ENCODE measurements around the gene ARPC4.

ARPC4 gene

DNA sequence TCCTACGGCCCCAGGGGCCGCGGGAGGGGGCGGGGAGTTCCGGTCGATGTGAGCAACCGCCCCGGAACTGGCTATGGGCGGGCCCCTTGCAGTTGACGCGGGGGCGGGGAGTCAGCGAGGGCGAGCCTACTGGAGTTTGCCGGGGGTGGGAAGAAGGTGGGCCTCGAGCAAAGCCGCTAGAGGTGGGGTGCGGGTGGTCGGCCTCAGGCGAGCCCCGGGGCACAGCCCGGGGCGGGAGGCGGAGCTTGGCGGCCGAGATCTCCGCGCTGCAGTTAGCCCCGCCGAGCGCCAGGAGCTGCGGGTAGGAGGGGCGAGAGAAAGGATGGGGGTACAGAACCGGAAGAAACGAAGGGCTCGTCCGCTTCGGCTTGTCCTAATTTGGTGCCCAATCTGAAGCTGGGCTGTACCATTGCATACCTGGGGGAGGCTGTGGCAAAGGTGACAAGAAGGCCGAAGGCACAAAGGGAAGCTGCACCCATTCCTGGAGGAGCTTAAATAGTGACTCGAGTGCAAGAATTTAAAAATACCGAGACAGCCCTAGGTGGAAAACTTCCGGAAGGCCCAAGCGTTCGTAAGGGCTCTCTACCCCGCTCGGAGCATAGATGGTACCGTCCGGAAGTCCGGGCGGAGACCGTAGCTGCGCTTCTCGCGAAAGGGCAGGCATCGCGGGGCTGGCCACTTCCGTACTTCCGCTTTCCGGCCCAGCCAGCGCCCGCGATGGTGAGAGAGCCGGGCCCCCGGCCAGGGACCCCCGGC lies at the start of gene ARPC4, which contains the start of gene TADA3:
ARPC4 (plus strand) TSS at position 678 of the 756 bp plus-strand sequence; CDS start at position 718, 40 bp downstream.
TADA3 (minus strand) TSS at position 69 of the 756 bp plus-strand sequence. CDS start 1,007 bp downstream, outside the sequence.
- Histone ChIP-seq H3K4me3 (ENCODE audit: low read length in 2 of 2) (peak within 1 kb of the TSS; percentile 95 to 98), H3K27ac (ENCODE audit: low read depth in 2 of 2, low read length in 2 of 2) (peak within 1 kb of the TSS; percentile 95 to 96), H3K4me1 (ENCODE audit: control insufficient read depth in 2 of 2, insufficient read depth in 2 of 2, low read length in 2 of 2) (peaks cover 17 to 20% of the 10 kb centered on the region in 2 donors), H3K36me3 (ENCODE audit: control insufficient read depth in 2 of 2, insufficient read depth in 2 of 2, low read length in 2 of 2) (peaks cover 26 to 31% of the 10 kb centered on the region in 2 donors), H3K27me3 (ENCODE audit: control insufficient read depth in 2 of 2, insufficient read depth in 2 of 2, low read length in 2 of 2) (no peaks in the 10 kb centered on the region), H3K9me3 (ENCODE audit: control insufficient read depth in 2 of 2, low read length in 2 of 2) (no peaks in the 10 kb centered on the region), H3K9ac (ENCODE audit: low read depth in 1 of 2, low read length in 2 of 2) (peak within 1 kb of the TSS; percentile 95 to 99)

GRCh38 chr3:9743548-9743947 lies 49.3 kb upstream of the ARPC4 start:
- Histone ChIP-seq H3K9ac (ENCODE audit: low read depth in 1 of 2, low read length in 2 of 2) (no peak overlapping the region), H3K4me1 (ENCODE audit: control insufficient read depth in 2 of 2, insufficient read depth in 2 of 2, low read length in 2 of 2) (no peaks in the 10 kb centered on the region), H3K9me3 (ENCODE audit: control insufficient read depth in 2 of 2, low read length in 2 of 2) (no peaks in the 10 kb centered on the region), H3K27me3 (ENCODE audit: control insufficient read depth in 2 of 2, insufficient read depth in 2 of 2, low read length in 2 of 2) (no peaks in the 10 kb centered on the region), H3K27ac (ENCODE audit: low read depth in 2 of 2, low read length in 2 of 2) (no peak overlapping the region), H3K4me3 (ENCODE audit: low read length in 2 of 2) (no peak overlapping the region), H3K36me3 (ENCODE audit: control insufficient read depth in 2 of 2, insufficient read depth in 2 of 2, low read length in 2 of 2) (peaks cover 90 to 98% of the 10 kb centered on the region in 2 donors)

- Histone ChIP-seq H3K4me1 (ENCODE audit: control insufficient read depth in 2 of 2, insufficient read depth in 2 of 2, low read length in 2 of 2) (peaks cover 3% of the 10 kb centered on the region in 2 donors), H3K9ac (ENCODE audit: low read depth in 1 of 2, low read length in 2 of 2) (no peak overlapping the region), H3K4me3 (ENCODE audit: low read length in 2 of 2) (no peak overlapping the region), H3K27me3 (ENCODE audit: control insufficient read depth in 2 of 2, insufficient read depth in 2 of 2, low read length in 2 of 2) (no peaks in the 10 kb centered on the region), H3K36me3 (ENCODE audit: control insufficient read depth in 2 of 2, insufficient read depth in 2 of 2, low read length in 2 of 2) (peaks cover 85 to 92% of the 10 kb centered on the region in 2 donors), H3K27ac (ENCODE audit: low read depth in 2 of 2, low read length in 2 of 2) (no peak overlapping the region), H3K9me3 (ENCODE audit: control insufficient read depth in 2 of 2, low read length in 2 of 2) (no peaks in the 10 kb centered on the region)
Measured at GRCh38 chr3:9744162-9744561, 48.7 kb upstream of the ARPC4 start.

DNA sequence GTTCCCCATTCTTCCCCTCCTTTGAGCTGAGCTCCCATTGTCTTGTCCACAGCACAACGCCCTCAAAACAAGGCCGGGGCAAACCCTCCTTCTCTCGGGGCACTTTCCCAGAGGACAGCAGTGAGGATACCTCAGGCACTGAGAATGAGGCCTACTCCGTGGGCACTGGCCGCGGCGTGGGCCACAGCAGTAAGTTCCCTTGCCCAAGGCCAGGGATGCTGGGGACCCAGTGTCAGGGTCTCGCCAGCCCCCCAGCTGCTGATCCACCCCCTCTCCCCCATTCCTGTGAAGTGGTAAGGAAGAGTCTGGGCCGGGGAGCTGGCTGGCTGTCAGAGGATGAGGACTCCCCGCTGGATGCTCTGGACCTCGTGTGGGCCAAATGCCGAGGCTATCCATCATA lies 47.4 kb upstream of the ARPC4 start:
- no peak overlapping the region for H3K27ac ChIP-seq (ENCODE audit: low read depth in 2 of 2, low read length in 2 of 2)
- H3K4me1 ChIP-seq (ENCODE audit: control insufficient read depth in 2 of 2, insufficient read depth in 2 of 2, low read length in 2 of 2), result peaks cover 8 to 9% of the 10 kb centered on the region in 2 donors
- H3K9ac ChIP-seq (ENCODE audit: low read depth in 1 of 2, low read length in 2 of 2), result no peak overlapping the region
- H3K27me3 ChIP-seq (ENCODE audit: control insufficient read depth in 2 of 2, insufficient read depth in 2 of 2, low read length in 2 of 2), result no peaks in the 10 kb centered on the region
- no peak overlapping the region for H3K4me3 ChIP-seq (ENCODE audit: low read length in 2 of 2)
- peaks cover 73 to 78% of the 10 kb centered on the region in 2 donors for H3K36me3 ChIP-seq (ENCODE audit: control insufficient read depth in 2 of 2, insufficient read depth in 2 of 2, low read length in 2 of 2)
- no peaks in the 10 kb centered on the region for H3K9me3 ChIP-seq (ENCODE audit: control insufficient read depth in 2 of 2, low read length in 2 of 2)

DNA sequence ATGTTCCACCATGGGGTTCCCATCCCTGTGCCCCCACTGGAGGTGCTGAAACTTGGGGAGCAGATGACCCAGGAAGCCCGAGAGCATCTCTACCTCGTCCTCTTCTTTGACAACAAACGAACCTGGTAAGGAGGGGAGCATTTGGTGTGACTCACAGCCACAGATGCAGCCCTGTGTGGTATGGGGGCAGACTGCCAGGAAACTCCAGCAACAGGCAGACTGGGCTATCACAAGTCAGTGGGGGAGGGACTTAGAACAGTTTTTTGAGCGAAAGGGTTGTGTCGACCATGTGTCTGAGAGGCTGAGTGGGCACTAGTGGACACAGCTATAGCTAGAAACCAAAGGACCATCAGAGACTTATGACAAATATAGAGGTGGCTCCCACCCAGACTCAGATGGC lies 46.6 kb upstream of the ARPC4 start:
- no peak overlapping the region for H3K27ac ChIP-seq (ENCODE audit: low read depth in 2 of 2, low read length in 2 of 2)
- no peaks in the 10 kb centered on the region for H3K27me3 ChIP-seq (ENCODE audit: control insufficient read depth in 2 of 2, insufficient read depth in 2 of 2, low read length in 2 of 2)
- H3K4me3 ChIP-seq (ENCODE audit: low read length in 2 of 2), result no peak overlapping the region
- H3K9ac ChIP-seq (ENCODE audit: low read depth in 1 of 2, low read length in 2 of 2), result no peak overlapping the region
- H3K4me1 ChIP-seq (ENCODE audit: control insufficient read depth in 2 of 2, insufficient read depth in 2 of 2, low read length in 2 of 2), result peaks cover 16 to 17% of the 10 kb centered on the region in 2 donors
- peaks cover 65 to 72% of the 10 kb centered on the region in 2 donors for H3K36me3 ChIP-seq (ENCODE audit: control insufficient read depth in 2 of 2, insufficient read depth in 2 of 2, low read length in 2 of 2)
- H3K9me3 ChIP-seq (ENCODE audit: control insufficient read depth in 2 of 2, low read length in 2 of 2), result no peaks in the 10 kb centered on the region

- Histone ChIP-seq H3K36me3 (ENCODE audit: control insufficient read depth in 2 of 2, insufficient read depth in 2 of 2, low read length in 2 of 2) (peaks cover 64 to 73% of the 10 kb centered on the region in 2 donors), H3K4me3 (ENCODE audit: low read length in 2 of 2) (no peak overlapping the region), H3K4me1 (ENCODE audit: control insufficient read depth in 2 of 2, insufficient read depth in 2 of 2, low read length in 2 of 2) (peaks cover 19 to 20% of the 10 kb centered on the region in 2 donors), H3K27ac (ENCODE audit: low read depth in 2 of 2, low read length in 2 of 2) (no peak overlapping the region), H3K9ac (ENCODE audit: low read depth in 1 of 2, low read length in 2 of 2) (no peak overlapping the region), H3K9me3 (ENCODE audit: control insufficient read depth in 2 of 2, low read length in 2 of 2) (no peaks in the 10 kb centered on the region), H3K27me3 (ENCODE audit: control insufficient read depth in 2 of 2, insufficient read depth in 2 of 2, low read length in 2 of 2) (no peaks in the 10 kb centered on the region)
Measured at GRCh38 chr3:9747267-9747666, 45.6 kb upstream of the ARPC4 start.

GRCh38 chr3:9748031-9748430 lies 44.9 kb upstream of the ARPC4 start:
- Histone ChIP-seq H3K9ac (ENCODE audit: low read depth in 1 of 2, low read length in 2 of 2) (no peak overlapping the region), H3K27ac (ENCODE audit: low read depth in 2 of 2, low read length in 2 of 2) (no peak overlapping the region), H3K36me3 (ENCODE audit: control insufficient read depth in 2 of 2, insufficient read depth in 2 of 2, low read length in 2 of 2) (peaks cover 58 to 67% of the 10 kb centered on the region in 2 donors), H3K27me3 (ENCODE audit: control insufficient read depth in 2 of 2, insufficient read depth in 2 of 2, low read length in 2 of 2) (no peaks in the 10 kb centered on the region), H3K4me3 (ENCODE audit: low read length in 2 of 2) (no peak overlapping the region), H3K9me3 (ENCODE audit: control insufficient read depth in 2 of 2, low read length in 2 of 2) (no peaks in the 10 kb centered on the region), H3K4me1 (ENCODE audit: control insufficient read depth in 2 of 2, insufficient read depth in 2 of 2, low read length in 2 of 2) (peaks cover 19 to 20% of the 10 kb centered on the region in 2 donors)

- peak overlapping the region; percentile 90 to 91 for H3K4me3 ChIP-seq (ENCODE audit: low read length in 2 of 2)
- H3K4me1 ChIP-seq (ENCODE audit: control insufficient read depth in 2 of 2, insufficient read depth in 2 of 2, low read length in 2 of 2), result peaks cover 19 to 20% of the 10 kb centered on the region in 2 donors
- peak overlapping the region; percentile 81 to 85 for H3K9ac ChIP-seq (ENCODE audit: low read depth in 1 of 2, low read length in 2 of 2)
- H3K27ac ChIP-seq (ENCODE audit: low read depth in 2 of 2, low read length in 2 of 2), result peak overlapping the region; percentile 90 to 97
- peaks cover 48 to 56% of the 10 kb centered on the region in 2 donors for H3K36me3 ChIP-seq (ENCODE audit: control insufficient read depth in 2 of 2, insufficient read depth in 2 of 2, low read length in 2 of 2)
- no peaks in the 10 kb centered on the region for H3K9me3 ChIP-seq (ENCODE audit: control insufficient read depth in 2 of 2, low read length in 2 of 2)
- H3K27me3 ChIP-seq (ENCODE audit: control insufficient read depth in 2 of 2, insufficient read depth in 2 of 2, low read length in 2 of 2), result no peaks in the 10 kb centered on the region
Measured at GRCh38 chr3:9749296-9749644, 43.6 kb upstream of the ARPC4 start.

DNA sequence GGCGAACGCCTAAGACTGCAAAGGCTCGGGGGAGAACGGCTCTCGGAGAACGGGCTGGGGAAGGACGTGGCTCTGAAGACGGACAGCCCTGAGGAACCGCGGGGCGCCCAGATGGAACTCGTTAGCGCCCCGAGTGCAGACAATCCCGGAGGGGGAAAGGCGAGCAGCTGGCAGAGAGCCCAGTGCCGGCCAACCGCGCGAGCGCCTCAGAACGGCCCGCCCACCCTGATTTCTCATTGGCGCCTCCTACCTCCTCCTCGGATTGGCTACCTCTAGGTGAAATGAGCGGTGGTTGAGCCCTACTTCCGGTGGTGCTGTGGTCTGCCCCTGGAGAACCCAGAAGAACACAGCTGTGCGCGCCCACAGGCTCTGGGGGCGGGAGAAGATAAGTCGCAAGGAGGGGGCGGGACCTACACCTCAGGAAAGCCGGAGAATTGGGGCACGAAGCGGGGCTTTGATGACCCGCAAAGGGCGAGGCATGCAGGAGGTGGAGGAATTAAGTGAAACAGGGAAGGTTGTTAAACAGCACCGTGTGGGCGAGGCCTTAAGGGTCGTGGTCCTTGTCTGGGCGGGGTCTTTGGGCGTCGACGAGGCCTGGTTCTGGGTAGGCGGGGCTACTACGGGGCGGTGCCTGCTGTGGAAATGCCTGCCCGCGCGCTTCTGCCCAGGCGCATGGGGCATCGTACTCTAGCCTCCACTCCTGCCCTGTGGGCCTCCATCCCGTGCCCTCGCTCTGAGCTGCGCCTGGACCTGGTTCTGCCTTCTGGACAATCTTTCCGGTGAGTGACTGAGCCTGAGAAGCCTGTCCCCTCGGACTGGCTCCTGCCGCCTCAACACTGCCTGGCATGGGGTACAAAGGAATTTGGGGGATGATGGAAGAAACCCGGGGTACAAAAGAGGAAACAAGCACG lies 43.0 kb upstream of the ARPC4 start, which contains the start of gene OGG1:
OGG1 (plus strand) TSS at position 308 of the 911 bp plus-strand sequence; CDS start at position 643, 335 bp downstream.
- H3K27me3 ChIP-seq (ENCODE audit: control insufficient read depth in 2 of 2, insufficient read depth in 2 of 2, low read length in 2 of 2), result no peaks in the 10 kb centered on the region
- peak within 1 kb of the TSS; percentile 90 to 97 for H3K27ac ChIP-seq (ENCODE audit: low read depth in 2 of 2, low read length in 2 of 2)
- H3K9ac ChIP-seq (ENCODE audit: low read depth in 1 of 2, low read length in 2 of 2), result peak within 1 kb of the TSS; percentile 81 to 85
- peaks cover 43 to 53% of the 10 kb centered on the region in 2 donors for H3K36me3 ChIP-seq (ENCODE audit: control insufficient read depth in 2 of 2, insufficient read depth in 2 of 2, low read length in 2 of 2)
- H3K9me3 ChIP-seq (ENCODE audit: control insufficient read depth in 2 of 2, low read length in 2 of 2), result no peaks in the 10 kb centered on the region
- H3K4me3 ChIP-seq (ENCODE audit: low read length in 2 of 2), result peak within 1 kb of the TSS; percentile 90 to 91
- H3K4me1 ChIP-seq (ENCODE audit: control insufficient read depth in 2 of 2, insufficient read depth in 2 of 2, low read length in 2 of 2), result peaks cover 19 to 27% of the 10 kb centered on the region in 2 donors

Measured in mucosa of rectum (tissue), 2 donors.